ENCODE data around the gene PTPRC.
A peak's percentile ranks its signal among the peaks of the same experiment; 100 is the strongest.

PTPRC gene

GRCh38 chr1:198669771-198670170 lies 30.9 kb downstream of the PTPRC start:
- no peak for DNase-seq (ENCODE audit: low read depth in 1 of 2, low spot score in 1 of 2)

DNA sequence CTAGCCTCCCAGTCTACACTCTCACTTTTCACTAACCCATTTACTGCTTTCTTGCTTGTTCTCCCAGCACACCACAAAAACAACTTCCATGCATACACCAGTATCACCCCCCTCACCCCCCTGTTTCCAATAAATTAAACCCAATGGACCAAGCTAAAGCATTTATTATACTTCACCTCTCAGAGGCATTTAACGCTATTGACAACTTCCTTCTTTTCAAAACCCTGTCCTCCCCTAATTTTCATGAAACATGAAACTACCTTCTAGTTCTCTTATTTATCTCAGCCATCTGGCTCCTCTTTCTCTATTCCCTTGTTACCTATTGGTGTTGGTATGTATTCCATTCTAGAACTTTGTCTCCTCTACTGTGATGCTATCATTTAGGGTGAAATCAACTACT lies 32.3 kb downstream of the PTPRC start:
- DNase-seq (ENCODE audit: low read depth in 1 of 2, low spot score in 1 of 2), result no peak

DNA sequence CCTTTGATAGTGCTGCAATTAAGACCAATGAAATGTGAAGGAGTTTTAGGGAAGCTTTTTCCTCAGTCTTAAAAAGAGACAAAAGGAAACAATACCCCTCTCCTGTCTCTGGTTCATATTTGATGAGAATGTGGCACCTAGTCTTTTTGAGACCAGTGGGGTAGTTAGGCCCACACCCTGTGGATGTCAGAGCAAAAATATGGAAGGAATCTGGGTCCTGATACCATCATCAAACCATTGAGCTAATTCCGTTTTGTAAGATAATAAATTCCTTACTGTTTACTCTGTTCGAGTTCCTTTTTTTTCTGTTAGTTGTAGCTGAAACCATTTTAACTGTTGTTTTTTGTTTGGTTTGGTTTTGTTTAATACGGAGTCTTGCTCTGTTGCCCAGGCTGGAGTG lies 33.3 kb downstream of the PTPRC start:
- no peak for DNase-seq (ENCODE audit: low read depth in 1 of 2, low spot score in 1 of 2)

GRCh38 chr1:198674009-198674408 lies 35.2 kb downstream of the PTPRC start:
- DNase-seq (ENCODE audit: low read depth in 1 of 2, low spot score in 1 of 2), result no peak

- no peak for DNase-seq (ENCODE audit: low read depth in 1 of 2, low spot score in 1 of 2)
Observed at GRCh38 chr1:198676253-198676652, 37.4 kb downstream of the PTPRC start.

DNA sequence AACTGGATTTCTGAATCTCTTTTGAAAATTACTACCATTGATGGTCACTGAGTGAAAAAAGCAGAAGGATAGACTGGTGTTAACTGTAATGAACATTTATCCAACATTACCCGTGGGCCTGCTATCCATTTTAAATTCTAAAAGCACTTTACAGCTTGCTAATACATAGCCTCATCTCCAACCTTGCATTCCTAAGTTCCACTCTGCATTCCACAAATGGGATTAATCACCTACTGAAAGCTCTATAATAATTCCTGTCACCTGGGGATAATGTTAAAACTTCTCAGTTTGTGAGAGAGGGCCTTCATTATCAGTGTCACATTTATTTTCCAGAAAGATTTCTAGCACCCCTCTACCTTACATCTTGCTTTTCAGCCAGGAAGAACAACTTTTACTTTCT lies 38.2 kb downstream of the PTPRC start:
- no peak for DNase-seq (ENCODE audit: low read depth in 1 of 2, low spot score in 1 of 2)

- DNase-seq (ENCODE audit: low read depth in 1 of 2, low spot score in 1 of 2), result no peak
Observed at GRCh38 chr1:198677871-198678270, 39.0 kb downstream of the PTPRC start.

- DNase-seq (ENCODE audit: low read depth in 1 of 2, low spot score in 1 of 2), result no peak
Observed at GRCh38 chr1:198678301-198678836, 39.5 kb downstream of the PTPRC start.

- DNase-seq (ENCODE audit: low read depth in 1 of 2, low spot score in 1 of 2), result no peak
Observed at GRCh38 chr1:198678901-198679329, 40.1 kb downstream of the PTPRC start.

DNA sequence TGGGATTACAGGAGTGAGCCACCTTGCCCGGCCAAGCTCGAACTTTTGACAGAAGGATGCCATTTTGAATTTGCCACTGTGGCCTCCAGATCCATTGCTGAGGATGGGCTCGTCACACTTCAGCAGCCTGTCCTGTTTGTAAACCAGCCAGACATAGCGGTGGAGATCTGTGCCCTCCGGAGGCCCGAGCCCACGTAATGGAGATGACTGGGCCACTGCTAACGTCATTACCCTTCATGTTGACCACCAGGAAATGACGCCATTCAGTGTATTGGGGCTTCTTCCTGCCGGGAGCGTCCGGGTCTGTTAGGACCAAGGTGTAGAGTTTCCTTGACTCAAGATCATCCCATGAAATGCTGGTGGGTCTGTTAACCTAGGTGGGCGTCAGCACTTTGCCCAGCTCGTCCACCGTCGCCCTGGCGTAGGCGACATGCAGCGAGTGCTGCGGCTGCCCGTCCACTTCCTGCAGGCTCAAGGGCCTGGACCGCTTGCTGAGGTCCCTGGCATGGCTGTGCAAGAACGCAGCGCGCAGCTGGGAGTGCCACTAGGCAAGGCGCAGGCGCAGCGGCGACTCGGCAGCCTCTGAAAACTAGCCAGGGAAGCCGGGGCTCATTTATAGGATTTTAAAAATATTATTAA lies 40.8 kb downstream of the PTPRC start:
- no peak for DNase-seq (ENCODE audit: low read depth in 1 of 2, low spot score in 1 of 2)

DNA sequence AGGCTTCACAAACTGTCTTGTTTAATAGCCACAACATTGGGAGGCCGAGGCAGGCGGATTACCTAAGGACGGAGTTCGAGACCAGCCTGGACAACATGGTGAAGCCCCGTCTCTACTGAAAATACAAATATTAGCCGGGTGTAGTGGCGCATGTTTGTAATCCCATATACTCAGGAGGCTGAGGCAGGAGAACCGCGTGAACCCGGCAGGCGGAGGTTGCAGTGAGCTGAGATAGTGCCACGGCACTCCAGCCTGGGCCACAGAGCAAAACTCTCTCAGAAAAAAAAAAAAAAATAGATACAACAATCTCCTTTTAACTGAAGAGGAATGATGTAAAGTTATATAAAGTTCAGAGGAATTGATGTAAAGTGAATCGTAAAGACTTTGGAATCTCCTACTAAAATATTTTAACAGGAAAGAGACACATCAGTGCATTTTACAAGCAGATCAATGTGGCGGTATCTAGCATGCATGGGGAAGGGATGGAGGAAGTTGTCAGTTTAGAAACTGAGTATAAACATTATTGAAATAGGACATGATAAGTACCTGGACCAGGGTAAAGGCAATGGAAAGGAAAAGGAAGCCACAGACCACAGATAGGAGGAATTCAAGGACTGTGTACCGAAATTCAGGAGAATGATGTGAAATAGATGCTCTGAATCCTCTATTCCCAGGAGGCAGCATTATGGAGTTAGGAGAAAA lies 41.5 kb downstream of the PTPRC start:
- no peak for DNase-seq (ENCODE audit: low read depth in 1 of 2, low spot score in 1 of 2)

GRCh38 chr1:198681252-198681651 lies 42.4 kb downstream of the PTPRC start:
- no peak for DNase-seq (ENCODE audit: low read depth in 1 of 2, low spot score in 1 of 2)

- DNase-seq (ENCODE audit: low read depth in 1 of 2, low spot score in 1 of 2), result peak; percentile 30 to 65
Observed at GRCh38 chr1:198681831-198682759, 43.3 kb downstream of the PTPRC start.

DNA sequence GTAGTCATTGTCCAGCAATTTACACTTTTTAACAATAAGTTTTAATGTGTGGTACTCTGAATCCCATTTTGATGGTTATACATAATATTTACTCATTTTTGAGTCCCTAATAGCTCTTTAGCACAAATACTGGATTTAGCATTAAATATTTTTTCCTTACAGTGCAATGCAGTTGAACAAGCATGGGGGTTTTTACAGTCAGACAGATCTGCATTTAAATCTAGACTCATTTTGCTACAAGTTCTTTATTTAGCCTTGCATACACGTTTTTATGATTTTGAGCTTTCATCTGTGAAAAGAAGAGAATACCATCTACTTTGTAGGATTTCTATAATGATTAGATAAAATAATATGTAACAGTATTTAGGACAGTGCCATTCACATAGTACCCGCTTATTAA lies 44.0 kb downstream of the PTPRC start:
- no peak for DNase-seq (ENCODE audit: low read depth in 1 of 2, low spot score in 1 of 2)

- DNase-seq (ENCODE audit: low read depth in 1 of 2, low spot score in 1 of 2), result no peak
Observed at GRCh38 chr1:198683449-198683848, 44.6 kb downstream of the PTPRC start.

DNA sequence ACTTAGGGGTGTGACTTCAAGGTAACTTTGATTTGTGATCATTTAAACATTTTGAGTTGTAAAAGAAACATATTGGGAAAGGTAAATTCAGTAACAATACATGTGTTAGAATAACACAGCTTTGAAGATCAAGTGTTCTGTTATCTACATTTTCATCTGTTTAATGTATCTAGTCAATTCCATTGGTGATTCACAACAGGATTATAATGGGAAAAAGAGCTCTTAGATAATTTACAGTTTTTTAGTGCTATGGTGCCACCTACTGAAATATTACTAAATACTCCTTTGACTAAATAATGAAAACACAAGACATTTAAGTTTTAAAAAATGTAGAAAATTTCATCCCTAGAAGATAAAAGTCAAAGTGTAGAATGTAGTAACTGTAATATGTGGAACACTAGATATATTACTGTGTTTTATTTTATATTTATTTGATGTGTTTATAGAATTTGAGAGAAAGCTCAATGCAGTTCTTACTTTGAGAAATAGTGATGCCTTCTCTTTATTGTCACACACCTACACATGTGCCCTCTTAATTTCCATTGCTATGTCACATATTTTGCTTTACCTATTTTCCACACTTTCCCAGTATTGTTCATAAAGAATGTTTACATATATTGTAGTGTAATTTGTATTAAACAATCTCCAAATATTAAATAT lies 47.4 kb downstream of the PTPRC start:
- DNase-seq (ENCODE audit: low read depth in 1 of 2, low spot score in 1 of 2), result no peak

GRCh38 chr1:198687429-198687828 lies 48.6 kb downstream of the PTPRC start:
- no peak for DNase-seq (ENCODE audit: low read depth in 1 of 2, low spot score in 1 of 2)

DNA sequence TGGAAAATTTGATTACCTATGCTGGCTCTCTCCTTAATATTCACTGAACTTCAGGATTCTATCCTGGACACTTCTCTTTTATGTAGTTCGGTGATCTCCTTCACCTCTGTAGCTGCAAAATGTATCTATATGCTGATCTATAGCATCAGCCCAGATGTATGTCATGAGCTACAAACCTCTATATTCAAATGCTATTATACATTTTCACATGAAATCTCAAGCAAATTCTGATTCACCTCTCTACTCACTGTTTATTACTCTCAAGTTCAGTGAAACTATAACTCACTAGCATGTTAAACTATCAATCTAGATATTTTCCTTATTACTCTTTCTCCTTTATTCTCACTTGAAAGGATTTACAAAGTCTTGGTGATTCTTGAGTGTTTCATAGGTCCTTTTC lies 52.2 kb downstream of the PTPRC start:
- DNase-seq (ENCODE audit: low read depth in 1 of 2, low spot score in 1 of 2), result no peak

- no peak for DNase-seq (ENCODE audit: low read depth in 1 of 2, low spot score in 1 of 2)
Observed at GRCh38 chr1:198693321-198693720, 54.5 kb downstream of the PTPRC start.

DNA sequence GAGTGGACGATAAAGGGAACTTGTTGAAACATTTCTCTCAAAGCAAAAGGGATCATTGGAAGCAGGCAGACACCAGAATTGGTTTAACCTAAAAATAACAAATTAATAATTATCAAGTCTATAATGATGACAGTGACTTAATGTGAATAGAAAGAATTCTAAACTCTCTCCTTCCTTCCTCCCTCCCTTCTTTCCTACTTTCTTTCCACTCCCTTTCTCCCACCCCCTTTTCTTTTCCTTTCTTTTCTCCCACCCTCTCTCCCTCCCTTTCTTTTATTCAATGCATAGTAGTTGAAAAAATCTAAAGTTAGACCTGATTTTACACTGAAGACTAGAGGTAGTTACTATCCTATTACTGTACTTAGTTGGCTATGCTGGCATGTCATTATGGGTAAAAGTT lies 55.7 kb downstream of the PTPRC start:
- DNase-seq (ENCODE audit: low read depth in 1 of 2, low spot score in 1 of 2), result no peak

DNA sequence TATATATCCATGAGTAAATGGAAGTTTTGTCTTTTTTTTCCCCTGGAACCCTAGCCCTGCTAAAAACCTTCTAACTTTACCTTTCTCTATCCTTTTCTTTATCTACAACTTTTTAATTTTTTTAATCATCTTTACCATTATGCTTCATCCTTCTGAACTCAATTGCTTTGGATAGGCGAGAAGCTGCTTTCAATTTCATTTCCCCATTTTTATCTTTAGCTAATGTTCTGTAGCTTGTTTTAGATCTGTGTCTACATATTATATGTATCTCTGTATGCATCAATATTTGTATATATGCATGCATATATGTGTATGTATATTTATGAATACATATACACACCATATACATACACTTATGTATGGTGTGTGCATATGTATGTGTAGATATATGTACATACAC lies 57.4 kb downstream of the PTPRC start:
- DNase-seq (ENCODE audit: low read depth in 1 of 2, low spot score in 1 of 2), result no peak

All from activated T-helper 1 cell treated with anti-CD3 and anti-CD28 coated beads, Interleukin-2, amount 50 U/mL, for 16 hours (primary cell).